ENCODE data around the gene KDM4C.
"Not testable (repeated sequence)": the region's sequence is repeated elsewhere in the genome, so short reads cannot be mapped to it uniquely, and the experiment has no call there.

KDM4C gene

GRCh38 chr9:7011395-7012067 is 253.8 kb downstream of the KDM4C start:
- H3K4me3 ChIP-seq (replicated peaks; ENCODE audit: low read depth, low read length), result no peak overlapping the region
- no peak for TF ChIP-seq CTCF (IDR thresholded peaks at IDR 0.05; ENCODE audit: low read depth, low read length, missing control alignments)
- DNase-seq (ENCODE audit: extremely low read depth, low read depth), result no peak

DNA sequence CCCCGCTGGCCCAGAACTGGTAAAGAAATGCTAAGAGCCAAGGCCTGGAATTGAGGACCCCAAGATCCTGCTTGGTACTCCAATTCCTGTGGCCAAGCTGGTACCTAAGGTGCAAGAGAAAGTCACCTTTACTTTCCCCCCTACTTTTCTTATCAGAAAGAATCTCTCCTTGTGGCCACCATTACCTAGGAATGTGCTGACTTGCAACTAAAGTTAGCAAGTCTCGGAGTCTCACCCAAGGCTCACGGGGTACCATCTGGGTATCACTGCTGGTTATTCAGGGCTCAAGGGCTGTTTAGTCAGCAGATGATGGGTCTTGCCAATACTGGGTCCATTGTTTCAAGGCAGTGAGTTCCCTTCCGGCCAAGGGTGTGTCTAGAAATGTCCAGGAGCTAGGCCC is 270.2 kb downstream of the KDM4C start:
- no peak for DNase-seq (ENCODE audit: extremely low read depth, low read depth)
- H3K4me3 ChIP-seq (replicated peaks; ENCODE audit: low read depth, low read length), result no peak overlapping the region
- no peak for TF ChIP-seq CTCF (IDR thresholded peaks at IDR 0.05; ENCODE audit: low read depth, low read length, missing control alignments)

- H3K4me3 ChIP-seq (replicated peaks; ENCODE audit: low read depth, low read length), result no peak overlapping the region
- no peak for TF ChIP-seq CTCF (IDR thresholded peaks at IDR 0.05; ENCODE audit: low read depth, low read length, missing control alignments)
- no peak for DNase-seq (ENCODE audit: extremely low read depth, low read depth)
Measured at GRCh38 chr9:7028591-7028990, 270.8 kb downstream of the KDM4C start.

GRCh38 chr9:7030943-7031342 is 273.2 kb downstream of the KDM4C start:
- not testable (repeated sequence) for DNase-seq (ENCODE audit: extremely low read depth, low read depth); H3K4me3 ChIP-seq (replicated peaks; ENCODE audit: low read depth, low read length)

DNA sequence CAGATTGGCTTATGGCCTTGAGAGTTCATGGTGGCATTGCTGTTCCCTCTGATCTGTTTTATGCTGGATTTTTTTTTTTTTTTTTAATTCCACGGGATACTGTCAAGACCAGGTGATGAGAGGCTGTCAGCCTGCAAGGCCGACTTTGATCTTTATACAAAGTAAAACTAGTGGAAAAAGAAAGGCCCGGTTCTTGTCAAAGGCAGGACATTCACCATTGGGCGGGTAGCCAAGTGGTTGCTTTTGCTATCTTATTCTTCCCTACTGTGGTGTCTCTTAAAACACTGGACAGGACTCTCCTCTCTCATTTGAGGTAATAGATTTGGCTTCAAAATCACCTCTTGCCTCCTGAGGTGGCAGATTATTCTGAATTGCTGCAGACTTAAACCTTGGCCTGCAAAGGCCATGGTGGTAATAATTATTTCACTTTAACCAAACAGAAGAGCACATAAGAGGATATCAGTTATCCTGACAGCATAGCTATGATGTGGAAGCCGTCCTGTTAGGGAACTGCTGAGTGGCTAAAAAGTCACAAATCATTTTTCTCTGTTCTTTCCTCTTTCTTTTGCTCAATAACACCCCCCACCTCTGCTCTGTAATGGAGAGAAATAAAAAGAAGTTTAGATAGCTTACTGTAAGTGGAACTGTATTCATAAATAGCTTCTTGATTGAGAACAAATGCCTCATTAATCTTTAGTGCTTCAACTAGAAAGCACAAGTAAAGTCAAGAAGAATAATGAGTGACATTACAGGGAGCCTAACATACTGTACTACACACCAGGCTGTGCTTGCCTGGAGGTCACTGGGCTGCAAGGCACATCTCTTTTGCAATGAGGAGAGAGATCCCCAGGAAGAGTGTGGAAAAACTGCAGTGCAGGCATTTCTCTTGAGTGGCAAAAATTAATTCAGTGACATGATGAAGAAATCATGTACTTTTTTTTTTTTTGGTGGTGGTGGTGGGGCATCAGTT is 275.6 kb downstream of the KDM4C start:
- no peak for TF ChIP-seq CTCF (IDR thresholded peaks at IDR 0.05; ENCODE audit: low read depth, low read length, missing control alignments)
- H3K4me3 ChIP-seq (replicated peaks; ENCODE audit: low read depth, low read length), result no peak overlapping the region
- DNase-seq (ENCODE audit: extremely low read depth, low read depth), result no peak

DNA sequence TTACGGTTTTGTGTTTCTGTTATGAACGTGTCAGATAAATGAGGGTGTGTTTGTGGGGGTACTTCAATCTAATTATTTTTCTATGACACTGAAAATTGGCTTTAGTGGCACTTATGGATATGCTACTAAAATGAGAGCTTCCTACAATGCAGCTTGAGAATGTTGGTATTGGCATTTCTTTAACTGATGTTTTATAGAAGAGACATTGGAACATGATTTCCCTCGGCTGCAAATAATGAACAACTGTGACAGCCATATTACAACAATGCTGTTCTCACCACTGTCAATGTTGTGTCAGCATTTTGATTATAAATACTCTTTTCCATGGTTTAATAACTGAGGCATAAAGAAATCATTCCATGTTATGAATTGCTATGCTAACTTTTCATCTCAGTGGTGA is 279.4 kb downstream of the KDM4C start:
- no peak for DNase-seq (ENCODE audit: extremely low read depth, low read depth)
- no peak overlapping the region for H3K4me3 ChIP-seq (replicated peaks; ENCODE audit: low read depth, low read length)
- no peak for TF ChIP-seq CTCF (IDR thresholded peaks at IDR 0.05; ENCODE audit: low read depth, low read length, missing control alignments)

DNA sequence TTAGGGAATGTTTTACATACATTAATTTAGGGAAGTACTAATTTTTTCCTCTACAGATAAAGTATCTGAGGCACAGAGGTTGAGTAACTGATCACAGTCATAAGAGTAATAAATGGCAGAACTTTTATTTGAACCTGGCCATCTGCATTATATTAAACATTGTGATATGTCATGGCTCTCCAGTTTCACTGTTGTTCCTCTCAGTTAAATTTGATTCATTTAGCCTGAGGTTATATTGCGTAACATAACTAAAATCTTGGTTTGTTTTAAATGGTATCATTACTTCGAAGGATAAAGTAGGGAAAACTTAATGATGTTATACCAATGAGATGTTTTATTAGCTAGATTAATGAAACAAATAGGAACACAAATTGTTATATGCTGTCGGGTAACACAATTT is 284.4 kb downstream of the KDM4C start:
- TF ChIP-seq CTCF (IDR thresholded peaks at IDR 0.05; ENCODE audit: low read depth, low read length, missing control alignments), result no peak
- no peak overlapping the region for H3K4me3 ChIP-seq (replicated peaks; ENCODE audit: low read depth, low read length)
- DNase-seq (ENCODE audit: extremely low read depth, low read depth), result peak; percentile 16

Measured in HFF-Myc (cell line).